ENCODE data around the gene OSM.

The OSM gene

DNA sequence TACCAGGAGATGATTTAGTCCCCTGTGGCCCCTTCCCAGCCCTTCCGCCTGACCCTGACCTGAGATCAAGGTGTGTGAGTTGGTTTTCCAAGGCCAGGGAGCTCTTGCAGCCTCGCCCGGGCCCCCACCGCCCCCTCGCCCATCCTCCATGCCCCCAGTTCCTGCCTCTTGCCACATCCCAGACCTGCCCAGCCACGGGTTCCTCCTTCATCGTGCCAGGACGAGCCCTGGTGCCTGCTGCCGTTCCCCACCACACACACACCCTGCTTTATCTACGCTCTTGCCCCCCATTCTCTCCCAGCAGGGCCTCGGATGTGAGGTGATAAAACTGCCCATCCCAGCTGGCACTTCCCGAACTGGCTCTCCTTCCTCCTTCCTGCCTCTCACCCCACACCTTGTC, 18.7 kb downstream of the OSM start:
- H3K9me3 Mint-ChIP-seq = no peaks in the 10 kb centered on the region
- H3K4me1 Mint-ChIP-seq = peaks cover 44% of the 10 kb centered on the region
- H3K27ac Mint-ChIP-seq = peak overlapping the region; percentile 42
- no peaks in the 10 kb centered on the region for H3K27me3 Mint-ChIP-seq
- peaks cover 9% of the 10 kb centered on the region for H3K36me3 Mint-ChIP-seq
- H3K4me3 Mint-ChIP-seq = peak overlapping the region; percentile 27

- Mint-ChIP-seq H3K4me3 (peak overlapping the region; percentile 19), H3K36me3 (peaks cover 11% of the 10 kb centered on the region), H3K27me3 (no peaks in the 10 kb centered on the region), H3K27ac (no peak overlapping the region), H3K9me3 (no peaks in the 10 kb centered on the region), H3K4me1 (peaks cover 43% of the 10 kb centered on the region)
Observed at GRCh38 chr22:30247561-30247960, 19.1 kb downstream of the OSM start.

DNA sequence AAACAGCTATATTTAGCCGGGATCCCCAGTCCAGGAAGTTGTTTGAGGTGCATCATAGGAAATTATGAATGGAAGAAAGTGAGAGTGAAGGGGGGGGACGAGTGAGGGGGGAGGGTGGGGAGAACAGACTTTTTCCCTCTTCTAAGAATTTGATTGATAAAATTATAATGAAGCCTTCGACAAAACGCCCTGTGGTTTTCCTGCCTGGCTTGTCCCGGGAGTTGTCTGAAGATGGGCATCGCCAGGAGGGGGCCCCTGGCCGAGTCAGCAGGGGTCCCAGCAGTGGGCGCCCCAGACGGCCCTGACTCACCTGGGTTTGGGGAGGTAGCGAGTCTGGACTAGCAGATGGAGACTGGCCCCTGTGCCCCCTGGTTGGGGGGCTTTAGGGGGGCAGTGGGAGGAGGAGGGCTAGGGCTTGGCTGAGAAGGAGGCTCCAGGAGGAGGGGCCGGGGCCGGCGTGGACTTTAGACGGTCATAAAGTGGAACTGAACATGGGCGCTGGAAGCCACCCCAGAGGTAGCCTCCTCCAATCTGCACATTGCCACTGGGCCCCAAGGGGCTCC, 19.8 kb downstream of the OSM start:
- Mint-ChIP-seq H3K27me3 (no peaks in the 10 kb centered on the region), H3K4me3 (peak overlapping the region; percentile 86), H3K27ac (peak overlapping the region; percentile 94), H3K4me1 (peaks cover 43% of the 10 kb centered on the region), H3K36me3 (peaks cover 11% of the 10 kb centered on the region), H3K9me3 (no peaks in the 10 kb centered on the region)

GRCh38 chr22:30245985-30246813, 20.5 kb downstream of the OSM start, which contains the start of gene LIF:
LIF (minus strand) TSS chr22:30246759; CDS start chr22:30246695, 64 bp downstream.
- no peaks in the 10 kb centered on the region for H3K27me3 Mint-ChIP-seq
- H3K27ac Mint-ChIP-seq = peak within 1 kb of the TSS; percentile 99
- no peaks in the 10 kb centered on the region for H3K9me3 Mint-ChIP-seq
- peak within 1 kb of the TSS; percentile 98 for H3K4me3 Mint-ChIP-seq
- H3K36me3 Mint-ChIP-seq = peaks cover 11% of the 10 kb centered on the region
- H3K4me1 Mint-ChIP-seq = peaks cover 43% of the 10 kb centered on the region

GRCh38 chr22:30245181-30245984, 21.3 kb downstream of the OSM start:
- Mint-ChIP-seq H3K9me3 (no peaks in the 10 kb centered on the region), H3K27ac (peak overlapping the region; percentile 99), H3K4me1 (peaks cover 43% of the 10 kb centered on the region), H3K4me3 (peak overlapping the region; percentile 98), H3K27me3 (no peaks in the 10 kb centered on the region), H3K36me3 (peaks cover 11% of the 10 kb centered on the region)

- H3K36me3 Mint-ChIP-seq = peaks cover 11% of the 10 kb centered on the region
- H3K9me3 Mint-ChIP-seq = no peaks in the 10 kb centered on the region
- peak overlapping the region; percentile 98 for H3K4me3 Mint-ChIP-seq
- peaks cover 41% of the 10 kb centered on the region for H3K4me1 Mint-ChIP-seq
- no peaks in the 10 kb centered on the region for H3K27me3 Mint-ChIP-seq
- peak overlapping the region; percentile 94 for H3K27ac Mint-ChIP-seq
Observed at GRCh38 chr22:30244641-30245040, 22.0 kb downstream of the OSM start.

DNA sequence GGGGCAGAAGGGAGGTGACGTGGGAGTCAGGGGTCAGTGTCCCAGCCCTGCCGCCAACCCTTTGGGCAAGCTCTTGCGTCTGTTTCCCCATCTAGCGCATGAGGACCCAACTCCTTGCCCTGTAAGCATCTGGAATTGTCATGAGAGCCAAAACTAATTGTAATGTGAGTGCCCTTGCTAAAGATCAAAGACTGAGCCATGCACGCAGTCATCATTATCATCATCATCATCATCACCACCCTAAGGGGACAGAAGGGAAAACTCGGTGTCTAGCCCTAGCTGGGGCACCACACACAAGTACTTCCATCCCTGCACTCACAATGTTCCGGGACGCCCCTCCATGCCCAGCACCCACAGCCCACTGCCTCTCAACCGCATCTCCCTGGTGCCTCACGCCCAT, 22.6 kb downstream of the OSM start:
- H3K9me3 Mint-ChIP-seq = no peaks in the 10 kb centered on the region
- peak overlapping the region; percentile 94 for H3K27ac Mint-ChIP-seq
- H3K4me3 Mint-ChIP-seq = peak overlapping the region; percentile 98
- no peaks in the 10 kb centered on the region for H3K27me3 Mint-ChIP-seq
- peaks cover 38% of the 10 kb centered on the region for H3K4me1 Mint-ChIP-seq
- peaks cover 11% of the 10 kb centered on the region for H3K36me3 Mint-ChIP-seq

DNA sequence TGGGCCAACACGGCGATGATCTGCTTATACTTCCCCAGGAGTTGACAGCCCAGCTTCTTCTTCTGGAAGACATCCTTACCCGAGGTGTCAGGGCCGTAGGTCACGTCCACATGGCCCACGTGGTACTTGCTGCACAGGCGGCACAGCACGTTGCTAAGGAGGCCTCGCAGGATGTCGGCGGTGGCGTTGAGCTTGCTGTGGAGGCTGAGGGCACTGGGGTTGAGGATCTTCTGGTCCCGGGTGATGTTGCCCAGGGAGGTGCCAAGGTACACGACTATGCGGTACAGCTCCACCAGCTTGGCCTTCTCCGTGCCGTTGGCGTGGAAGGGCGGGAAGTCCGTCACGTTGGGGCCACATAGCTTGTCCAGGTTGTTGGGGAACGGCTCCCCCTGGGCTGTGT, 23.0 kb downstream of the OSM start:
- peaks cover 36% of the 10 kb centered on the region for H3K4me1 Mint-ChIP-seq
- H3K27me3 Mint-ChIP-seq = no peaks in the 10 kb centered on the region
- peaks cover 11% of the 10 kb centered on the region for H3K36me3 Mint-ChIP-seq
- no peak overlapping the region for H3K27ac Mint-ChIP-seq
- no peaks in the 10 kb centered on the region for H3K9me3 Mint-ChIP-seq
- H3K4me3 Mint-ChIP-seq = peak overlapping the region; percentile 98

DNA sequence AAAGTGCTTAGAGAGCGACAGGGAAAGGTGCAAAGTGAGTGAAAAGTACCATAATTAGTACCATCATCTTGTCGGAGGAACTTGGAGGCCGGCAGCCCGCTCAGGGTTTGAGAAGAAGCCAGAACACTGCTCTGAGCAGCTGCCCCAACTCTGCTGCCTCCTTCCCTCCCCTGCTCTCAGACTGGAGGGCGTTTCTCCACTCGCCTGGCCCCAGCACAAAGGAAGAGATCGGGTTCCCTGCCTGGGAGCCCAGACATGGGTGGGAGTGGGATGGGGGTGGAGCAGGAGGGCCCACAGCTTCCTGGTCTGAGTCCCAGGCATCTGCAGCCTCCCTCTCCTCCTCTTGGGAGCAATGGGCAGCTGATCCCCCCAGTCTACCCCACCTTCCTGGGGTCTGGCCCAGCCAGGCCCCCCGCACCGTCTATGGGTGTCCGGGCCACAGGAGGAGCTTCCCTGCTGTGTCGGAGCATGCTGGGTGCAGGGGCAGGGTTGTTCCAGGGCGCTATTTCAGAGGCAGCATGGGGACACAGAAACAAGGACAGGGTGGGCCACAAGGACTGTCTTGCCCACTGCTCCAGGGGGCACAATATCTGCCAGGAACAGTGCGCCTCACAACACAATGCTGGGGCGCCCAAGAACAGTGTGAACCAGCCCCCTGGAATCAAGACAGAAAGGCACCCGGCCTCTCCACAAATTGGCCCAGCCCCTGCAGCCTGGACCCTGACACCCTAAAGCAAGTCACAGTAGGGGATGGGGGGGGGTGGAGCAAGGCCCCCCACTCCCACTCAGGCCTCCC, 24.9 kb downstream of the OSM start:
- Mint-ChIP-seq H3K9me3 (no peaks in the 10 kb centered on the region), H3K4me1 (peaks cover 19% of the 10 kb centered on the region), H3K27me3 (no peaks in the 10 kb centered on the region), H3K4me3 (peak overlapping the region; percentile 7), H3K27ac (no peak overlapping the region), H3K36me3 (peaks cover 11% of the 10 kb centered on the region)

DNA sequence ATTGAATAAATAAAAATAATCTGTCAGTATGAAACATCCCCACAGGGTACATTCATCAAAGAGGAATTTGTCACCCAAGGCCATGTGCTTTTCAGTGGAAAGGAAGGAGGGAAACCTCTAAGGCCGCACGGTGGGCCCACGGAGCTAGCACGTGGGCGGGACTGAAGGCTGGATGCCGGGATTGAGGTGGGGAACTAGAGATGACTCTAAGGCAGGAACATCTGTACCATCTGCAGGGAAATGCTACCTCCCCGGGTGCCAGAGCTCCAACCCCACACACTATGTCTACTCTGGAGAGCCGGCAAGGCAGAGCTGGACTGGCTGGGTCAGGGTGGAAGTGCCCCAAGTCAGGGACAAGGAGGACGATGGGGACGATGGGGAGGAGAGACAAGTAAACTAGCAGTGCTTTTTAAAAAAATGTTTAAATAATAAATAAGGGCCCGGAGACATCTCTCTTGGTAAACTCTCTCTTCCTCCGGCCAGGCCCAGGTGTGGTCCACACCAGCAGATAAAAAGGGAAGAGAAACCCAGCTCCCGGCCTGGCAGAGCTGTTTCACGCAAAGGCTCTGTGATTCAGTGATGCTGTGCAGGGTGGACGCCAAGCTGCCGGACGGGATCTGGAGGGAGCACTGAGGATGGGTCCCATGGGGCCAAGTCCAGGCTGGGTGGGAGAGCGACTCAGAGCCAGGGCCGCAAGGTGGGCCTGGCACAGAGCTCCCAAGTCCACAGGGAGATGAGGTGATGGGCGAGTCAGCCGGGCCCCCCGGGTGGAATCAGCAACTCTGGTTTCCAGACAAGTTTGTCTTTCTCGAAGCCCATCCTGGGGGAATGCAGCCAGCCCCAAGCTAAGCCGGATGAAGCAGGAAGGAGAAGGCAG, 25.9 kb downstream of the OSM start:
- no peaks in the 10 kb centered on the region for H3K27me3 Mint-ChIP-seq
- H3K36me3 Mint-ChIP-seq = peaks cover 11% of the 10 kb centered on the region
- H3K4me3 Mint-ChIP-seq = no peak overlapping the region
- peak overlapping the region; percentile 62 for H3K27ac Mint-ChIP-seq
- H3K9me3 Mint-ChIP-seq = no peaks in the 10 kb centered on the region
- H3K4me1 Mint-ChIP-seq = peaks cover 16% of the 10 kb centered on the region

GRCh38 chr22:30239488-30240405, 26.9 kb downstream of the OSM start:
- Mint-ChIP-seq H3K4me3 (no peak overlapping the region), H3K9me3 (no peaks in the 10 kb centered on the region), H3K36me3 (peaks cover 11% of the 10 kb centered on the region), H3K27me3 (no peaks in the 10 kb centered on the region), H3K27ac (no peak overlapping the region), H3K4me1 (peaks cover 10% of the 10 kb centered on the region)

DNA sequence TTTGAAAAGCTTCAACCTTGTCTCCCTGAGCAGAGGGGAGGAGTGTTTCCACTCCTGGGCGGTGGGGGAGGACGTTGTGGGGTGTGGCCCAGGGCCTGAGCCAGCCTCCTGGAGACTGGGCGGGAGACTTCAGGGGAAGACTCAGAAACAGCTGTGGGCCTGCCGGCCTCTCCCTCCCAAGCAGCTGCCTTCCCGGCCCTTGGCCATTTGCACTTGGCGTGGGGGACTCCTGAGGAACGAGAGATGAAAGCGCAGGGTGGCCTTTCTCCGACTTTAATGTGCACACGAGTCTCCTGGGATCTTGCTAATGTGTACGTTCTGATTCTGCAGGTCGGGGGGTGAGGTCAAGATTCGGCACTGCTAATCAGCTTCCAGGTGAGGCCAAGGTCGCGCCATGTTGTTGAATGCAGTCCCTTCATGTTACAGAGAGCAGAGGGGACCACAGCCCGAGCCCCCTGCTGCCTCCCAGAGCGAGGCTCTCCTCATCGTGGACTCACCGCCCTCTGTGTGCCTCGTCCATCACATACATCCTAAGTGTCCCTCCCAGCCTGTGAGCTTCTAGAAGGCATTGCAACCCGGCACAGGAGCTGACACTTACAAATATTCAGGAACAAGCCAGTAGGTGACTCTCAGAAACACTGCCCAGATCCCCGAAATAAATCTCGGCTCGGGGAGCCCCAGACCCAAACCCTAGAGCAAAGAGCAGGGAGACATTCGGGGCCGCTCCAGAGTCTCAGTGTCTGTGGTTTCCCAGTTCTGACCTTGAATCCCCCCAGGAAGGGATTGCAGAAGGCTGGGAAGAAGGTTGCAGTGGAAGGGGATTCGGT, 27.8 kb downstream of the OSM start:
- Mint-ChIP-seq H3K27me3 (no peaks in the 10 kb centered on the region), H3K4me1 (peaks cover 3% of the 10 kb centered on the region), H3K4me3 (no peak overlapping the region), H3K27ac (no peak overlapping the region), H3K9me3 (no peaks in the 10 kb centered on the region), H3K36me3 (peaks cover 4% of the 10 kb centered on the region)

GRCh38 chr22:30238136-30238535, 28.5 kb downstream of the OSM start:
- no peak overlapping the region for H3K4me3 Mint-ChIP-seq

More at GRCh38 chr22:30238136-30238535, 28.5 kb downstream of the OSM start:
- Mint-ChIP-seq H3K27me3 (no peaks in the 10 kb centered on the region), H3K9me3 (no peaks in the 10 kb centered on the region), H3K4me1 (peaks cover 3% of the 10 kb centered on the region), H3K36me3 (peaks cover 3% of the 10 kb centered on the region), H3K27ac (no peak overlapping the region)
